Activated CD4-positive, alpha-beta T cell treated with anti-CD3 and anti-CD28 coated beads for 24 hours (primary cell): Measurements from ENCODE around the gene IFI16.
A peak's percentile ranks its signal among the peaks of the same experiment; 100 is the strongest.
"Not testable (repeated sequence)": the region's sequence is repeated elsewhere in the genome, so short reads cannot be mapped to it uniquely, and the experiment has no call there.

Source experiments
- DNase-seq, 2 donors: peaks; one replicate each; pipeline ENCODE4 v3.0.0-alpha.2; 2020; ENCODE audit warnings: low read depth in 2 of 2

Gene IFI16

DNA sequence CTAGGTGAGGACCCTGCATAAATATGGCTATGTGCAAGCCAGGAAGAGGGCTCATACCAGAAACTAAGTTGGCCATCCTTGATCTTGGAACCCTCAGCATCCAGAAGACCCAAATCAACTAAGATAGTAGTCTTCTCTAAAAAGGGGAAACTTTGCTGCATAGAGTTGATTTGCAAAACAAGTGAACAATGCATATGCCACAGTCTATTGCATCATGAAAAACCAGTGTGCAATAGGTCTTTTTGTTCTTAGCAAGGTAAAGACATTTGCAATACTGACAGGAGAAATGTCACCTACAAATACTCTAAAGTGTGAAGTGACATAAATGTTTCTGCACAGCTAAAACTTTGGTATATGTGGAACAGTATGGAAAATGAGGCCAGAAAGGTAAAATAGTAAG lies 2.0 kb upstream of the IFI16 start:
- DNase-seq, result no peak

DNA sequence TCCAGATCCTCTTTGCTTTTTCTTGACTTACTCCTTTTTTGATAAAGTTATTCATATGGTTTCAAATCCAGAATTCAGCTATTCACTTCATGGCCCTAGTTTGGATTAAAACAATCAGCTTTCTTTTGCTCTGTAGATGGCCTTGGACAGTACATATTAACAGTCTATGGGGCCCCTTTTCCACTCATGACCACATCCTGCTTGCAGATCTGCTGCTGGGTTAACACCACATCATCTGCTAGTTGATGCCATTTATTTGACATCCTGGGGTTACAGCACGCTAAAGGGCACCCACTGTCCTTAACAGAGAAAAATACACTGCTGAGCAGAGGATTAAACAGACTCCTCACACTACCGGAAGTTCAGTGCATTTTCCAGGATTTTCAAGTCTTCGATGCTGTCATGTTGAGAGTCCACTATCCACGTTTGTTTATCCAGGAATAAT lies 941 bp upstream of the IFI16 start:
- DNase-seq, result no peak

DNA sequence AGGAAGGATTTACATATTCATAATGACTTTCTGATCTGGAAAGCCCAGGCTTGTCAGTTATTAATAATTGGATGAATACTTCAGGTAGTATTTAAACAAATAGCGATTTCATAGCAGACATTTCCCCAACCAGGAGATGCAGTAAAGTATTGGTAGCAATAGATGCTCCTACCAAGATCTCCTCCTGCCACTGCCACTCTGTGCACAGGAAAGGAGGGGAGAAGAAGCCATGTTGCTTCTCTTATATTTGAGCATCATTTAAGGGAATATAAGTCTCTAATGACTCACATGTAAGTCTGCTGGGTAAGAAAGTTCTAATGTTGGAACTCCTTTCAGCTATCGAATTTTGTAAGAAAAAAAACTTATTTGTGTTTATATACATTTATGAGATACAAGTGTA lies 420 bp upstream of the IFI16 start:
- DNase-seq, result no peak

DNA sequence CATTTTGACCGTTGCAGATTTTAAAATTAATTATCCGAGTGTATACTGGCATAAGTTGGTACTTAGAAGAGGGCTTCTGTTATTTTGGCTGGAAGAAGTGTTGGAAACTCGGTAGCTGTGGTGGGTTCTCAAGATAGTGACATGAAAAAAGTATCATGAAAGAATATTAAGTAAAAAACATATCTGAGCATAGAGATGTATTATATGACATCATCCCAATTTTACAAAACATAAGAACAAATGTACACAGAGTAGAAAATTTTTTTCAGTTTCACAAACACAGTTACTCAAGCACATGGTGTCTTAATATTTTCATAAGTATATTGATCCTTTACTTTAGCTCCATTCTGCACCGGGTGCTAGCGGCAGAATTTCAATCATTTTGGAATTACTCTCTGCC lies 684 bp downstream of the IFI16 start:
- no peak for DNase-seq

DNA sequence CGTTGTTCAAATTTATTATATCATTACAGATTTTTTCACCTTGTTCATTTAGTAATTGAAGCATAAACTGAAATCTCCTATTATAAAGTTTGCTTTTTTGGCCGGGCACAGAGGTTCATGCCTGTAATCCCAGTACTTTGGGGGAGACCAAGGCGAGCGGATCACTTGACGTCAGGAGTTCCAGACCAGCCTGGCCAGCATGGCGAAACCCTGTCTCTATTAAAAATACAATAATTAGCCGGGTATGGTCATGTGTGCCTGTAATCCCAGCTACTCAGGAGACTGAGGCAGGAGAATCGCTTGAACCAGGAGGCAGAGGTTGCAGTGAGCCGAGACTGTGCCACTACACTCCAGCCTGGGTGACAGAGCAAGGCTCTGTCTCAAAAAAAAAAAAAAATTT lies 1.3 kb downstream of the IFI16 start:
- DNase-seq, result not testable (repeated sequence)

DNA sequence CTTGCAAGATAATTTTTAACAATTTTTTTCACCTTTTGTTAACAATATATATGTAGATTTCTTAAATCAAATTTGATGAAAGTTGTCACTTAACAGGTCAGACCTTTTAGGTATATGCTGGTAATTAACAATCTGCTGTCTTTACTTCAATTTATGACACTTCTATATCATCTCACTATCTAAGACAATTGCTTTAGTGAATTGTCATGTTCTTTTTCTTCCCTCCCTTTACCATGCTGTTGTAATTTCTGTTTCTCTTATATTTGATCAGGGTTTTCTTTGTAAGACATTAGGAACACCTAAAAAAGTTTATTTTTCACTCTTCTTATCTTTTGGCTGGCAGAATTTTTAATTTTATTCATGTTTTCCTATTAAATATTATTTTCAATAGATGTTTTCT lies 2.0 kb downstream of the IFI16 start:
- no peak for DNase-seq

DNA sequence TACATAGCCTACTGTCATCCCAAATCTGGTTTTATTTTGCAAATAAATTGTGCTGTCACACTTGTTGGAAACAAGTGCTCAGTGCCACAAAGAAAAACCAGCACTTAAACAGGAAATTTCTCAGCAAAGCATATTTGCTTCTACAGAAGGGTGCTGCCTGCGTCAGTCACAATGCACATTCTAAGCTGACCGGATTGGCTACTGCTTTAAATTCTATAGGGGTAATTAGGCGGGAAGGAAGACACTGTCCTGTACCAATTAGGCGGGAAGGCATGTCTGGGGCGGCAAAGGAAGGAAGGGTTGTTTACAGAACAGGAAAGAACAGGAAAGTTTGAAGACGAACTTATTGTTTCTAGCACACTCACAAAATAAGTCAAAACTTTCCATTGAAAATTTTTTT lies 2.8 kb downstream of the IFI16 start:
- DNase-seq, result peak in 1 of 2 donors; percentile 35

DNA sequence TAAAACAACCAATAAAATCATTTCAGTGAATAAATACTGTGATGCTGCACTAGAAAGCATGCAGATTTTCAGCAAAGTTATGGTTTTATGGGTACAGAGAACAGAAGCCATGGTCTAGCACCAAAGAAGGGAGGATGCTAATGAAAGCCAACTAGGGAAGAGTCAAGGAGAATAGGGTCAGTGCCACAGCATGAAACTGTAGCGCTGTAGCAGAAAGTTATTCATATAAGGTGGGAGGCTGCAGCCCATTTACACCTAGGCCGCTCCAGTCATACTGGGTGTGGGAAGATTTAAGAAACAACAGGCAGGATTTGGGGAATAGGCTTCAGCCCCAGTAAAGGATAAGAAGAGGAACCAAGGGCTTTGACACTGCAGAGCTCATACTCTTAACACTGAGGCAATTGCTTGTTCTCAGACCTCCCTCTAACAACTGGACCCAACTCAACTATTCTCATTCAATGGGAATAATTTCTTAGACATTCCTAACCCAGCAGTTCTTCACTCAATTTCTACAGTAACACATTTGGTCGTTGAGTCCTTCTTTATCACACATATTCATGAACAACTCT lies 4.4 kb downstream of the IFI16 start:
- no peak for DNase-seq

DNA sequence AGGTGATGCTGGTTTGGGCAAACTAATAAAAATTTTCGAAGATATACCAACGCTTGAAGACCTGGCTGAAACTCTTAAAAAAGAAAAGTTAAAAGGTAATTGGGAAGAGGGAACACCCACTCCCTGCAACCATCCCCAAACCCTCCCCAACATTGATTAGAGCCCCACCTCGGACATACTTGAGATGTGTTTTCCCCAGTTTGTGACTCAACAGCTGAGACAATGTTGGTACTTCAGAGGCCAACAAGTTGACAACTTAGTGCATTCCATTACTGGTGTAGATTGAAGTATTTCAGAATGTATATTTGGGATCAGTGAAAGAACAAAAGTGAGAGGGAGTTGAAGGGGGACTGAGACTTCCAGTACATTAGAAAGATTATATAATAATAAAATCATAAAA lies 5.1 kb downstream of the IFI16 start:
- no peak for DNase-seq

DNA sequence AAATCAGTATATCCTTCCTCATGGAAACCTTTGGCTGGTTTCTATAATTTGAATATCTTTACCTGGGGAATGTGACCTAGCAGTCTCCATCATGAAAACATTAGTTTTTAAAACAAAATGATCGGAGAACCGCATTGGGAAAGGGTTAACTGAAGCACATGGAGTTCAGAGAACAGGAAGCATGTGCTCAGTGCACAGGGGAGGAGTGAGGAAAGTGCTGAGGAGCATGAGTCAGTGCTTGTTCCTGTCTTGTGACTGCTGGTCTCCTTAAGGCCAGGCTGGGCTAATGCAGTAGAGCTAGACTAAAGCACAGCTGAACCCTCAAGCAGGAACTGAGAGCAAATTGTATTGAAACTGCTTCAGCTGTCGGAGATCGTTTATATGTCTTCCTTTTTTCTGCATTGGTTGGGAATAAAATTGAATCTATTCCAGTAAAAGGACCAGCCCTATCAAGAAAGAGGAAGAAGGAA lies 5.8 kb downstream of the IFI16 start:
- DNase-seq, result peak; percentile 46 to 55

DNA sequence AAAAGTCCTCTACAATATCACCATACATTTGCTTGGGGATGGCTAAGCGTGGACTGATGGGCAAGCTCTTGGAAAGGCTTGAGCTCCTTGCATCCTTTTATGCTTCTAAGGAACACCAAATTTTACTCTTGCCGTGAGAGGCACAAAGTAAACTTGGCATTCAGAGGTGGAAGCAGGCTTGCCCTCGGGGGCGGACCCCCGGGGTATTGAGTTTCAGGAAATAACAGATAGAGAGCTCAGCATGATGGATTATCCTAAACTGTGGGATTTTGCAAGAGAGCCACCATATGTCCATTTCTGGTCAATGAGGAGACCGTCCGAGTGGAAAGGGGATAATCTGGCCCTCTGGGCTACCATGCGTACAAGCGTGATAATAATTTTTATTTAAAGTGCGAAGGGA lies 14.0 kb downstream of the IFI16 start:
- DNase-seq, result no peak

DNA sequence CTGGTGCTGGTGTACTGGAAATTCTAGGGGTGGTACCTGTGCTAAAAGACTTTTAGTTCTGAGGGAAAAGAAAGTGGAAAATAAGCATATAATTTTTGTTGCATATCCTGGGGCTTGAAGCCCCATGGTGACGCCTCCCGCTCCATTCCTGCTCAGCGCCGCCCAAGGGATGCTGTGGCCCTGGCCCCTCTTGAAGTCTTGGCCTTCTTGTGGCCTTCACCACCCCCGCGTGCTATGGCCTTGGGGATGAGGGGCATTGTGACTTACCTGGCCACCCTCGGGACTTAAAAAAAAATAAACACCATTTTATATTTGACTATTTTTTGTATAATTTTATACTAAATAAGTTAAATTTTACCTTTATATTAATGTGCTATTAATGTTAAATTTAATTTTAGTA lies 15.3 kb downstream of the IFI16 start:
- DNase-seq, result no peak

DNA sequence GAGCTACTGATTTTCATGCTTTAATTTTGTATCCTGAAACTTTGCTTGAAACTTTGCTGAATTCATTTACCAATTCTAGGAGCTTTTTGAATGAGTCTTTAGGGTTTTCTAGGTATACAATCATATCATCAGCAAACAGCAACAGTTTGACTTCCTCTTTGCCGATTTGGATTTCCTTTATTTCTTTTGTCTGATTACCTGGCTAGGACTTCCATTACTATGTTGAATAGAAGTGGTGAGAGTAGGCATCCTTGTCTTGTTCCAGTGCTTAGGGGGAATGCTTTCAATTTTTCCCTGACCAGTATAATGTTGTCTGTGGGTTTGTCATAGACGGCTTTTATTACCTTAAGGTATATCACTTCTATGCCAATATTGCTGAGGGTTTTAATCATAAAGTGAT lies 17.1 kb downstream of the IFI16 start:
- not testable (repeated sequence) for DNase-seq

DNA sequence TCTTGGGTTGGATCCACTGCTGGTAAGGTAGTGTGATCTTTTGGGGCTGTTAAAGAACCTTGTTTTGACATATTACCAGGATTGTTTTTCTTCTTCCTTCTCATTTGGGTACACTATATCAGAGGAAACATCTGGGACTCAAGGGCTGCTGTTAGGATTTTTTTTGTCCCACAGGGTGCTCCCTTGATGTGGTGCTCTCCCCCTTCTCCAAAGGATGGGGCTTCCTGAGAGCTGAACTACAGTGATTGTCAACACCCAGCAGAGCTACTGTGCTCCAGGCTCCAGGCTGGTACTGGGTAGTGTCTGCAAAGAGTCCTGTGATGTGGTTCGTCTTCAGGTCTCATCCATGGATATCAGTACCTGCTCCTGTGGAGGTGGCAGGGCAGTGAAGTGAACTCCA lies 20.6 kb downstream of the IFI16 start:
- DNase-seq, result no peak

DNA sequence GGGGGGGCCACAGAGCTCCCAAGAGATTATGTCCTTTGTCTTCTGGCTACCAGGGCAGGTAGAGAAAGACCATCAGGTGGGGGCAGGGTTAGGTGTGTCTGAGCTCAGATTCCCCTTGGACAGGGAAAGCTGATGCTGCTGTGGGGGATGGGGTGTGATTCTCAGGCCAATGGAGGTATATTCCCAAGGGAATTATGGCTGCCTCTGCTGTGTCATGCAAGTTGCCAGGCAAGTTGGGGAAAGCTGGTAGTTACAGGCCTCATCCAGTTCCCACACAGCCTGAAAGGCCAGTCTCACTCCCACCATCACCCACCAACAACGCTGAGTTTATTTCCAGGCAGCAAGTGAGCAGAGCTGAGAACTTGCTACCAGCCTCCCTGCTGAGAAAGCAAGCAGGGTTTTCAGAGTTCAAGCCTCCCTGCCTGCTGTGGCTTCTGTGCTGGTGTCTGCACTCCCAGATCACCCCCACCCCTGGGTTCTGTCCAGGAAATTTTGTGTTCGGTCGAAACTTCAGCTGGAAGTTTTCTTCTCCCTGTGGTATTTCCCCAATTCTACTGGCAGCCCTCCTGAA lies 21.3 kb downstream of the IFI16 start:
- no peak for DNase-seq

DNA sequence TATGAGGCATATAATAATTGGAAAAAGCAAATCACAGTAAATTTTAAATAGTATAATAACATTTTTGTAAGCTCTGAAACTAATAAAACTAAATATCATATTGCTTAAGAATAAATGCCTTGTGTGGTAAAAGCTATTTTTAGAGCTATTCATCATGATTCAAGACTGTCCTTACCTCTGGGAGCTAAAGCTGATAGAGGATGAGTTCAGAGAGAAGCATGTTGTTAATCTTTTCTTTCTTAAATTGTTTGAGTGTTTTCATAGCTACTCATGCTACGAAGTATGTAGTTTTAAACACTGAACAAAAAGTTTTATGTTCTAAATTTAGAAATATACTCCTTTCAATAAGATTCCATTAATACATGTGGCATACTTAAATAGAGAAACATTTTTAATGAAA lies 30.5 kb downstream of the IFI16 start:
- no peak for DNase-seq

DNA sequence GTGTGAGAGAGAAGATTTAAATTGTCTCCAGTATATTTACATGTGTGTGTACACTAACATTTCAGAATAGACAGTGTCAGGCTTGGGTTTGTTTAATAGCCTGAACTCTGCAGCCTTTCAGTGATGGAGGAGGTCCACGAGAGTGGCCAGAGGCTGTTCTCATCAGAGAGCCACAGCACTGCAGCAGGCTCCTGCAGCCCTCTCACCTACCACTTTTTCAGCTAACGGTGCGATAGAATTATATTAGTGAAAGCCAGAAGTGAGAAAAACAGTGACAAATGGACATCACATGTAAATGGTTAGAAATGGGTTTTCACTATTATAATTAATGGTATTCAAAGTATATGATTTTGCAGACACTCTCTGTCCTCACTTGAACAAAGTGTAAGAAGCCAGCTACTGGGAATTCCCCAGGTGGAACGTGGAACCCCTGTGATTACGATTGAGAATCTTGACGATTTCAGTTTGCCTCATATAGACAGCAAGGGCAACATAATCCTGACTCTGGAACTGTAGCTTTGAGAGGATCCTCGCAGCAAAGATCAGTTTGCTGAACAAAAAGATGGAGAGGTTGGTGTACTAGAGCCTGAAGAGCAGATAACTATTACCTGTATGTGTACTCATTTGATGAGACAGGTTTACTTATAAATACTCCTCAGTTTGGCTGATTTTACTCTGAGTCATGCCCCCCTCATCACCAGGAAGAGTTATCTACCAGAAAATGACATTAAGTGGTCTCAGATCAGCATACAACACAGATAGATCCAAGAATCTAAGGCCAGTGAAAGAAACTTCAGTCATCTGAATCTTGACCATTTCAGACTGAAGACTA lies 31.4 kb downstream of the IFI16 start:
- DNase-seq, result no peak

DNA sequence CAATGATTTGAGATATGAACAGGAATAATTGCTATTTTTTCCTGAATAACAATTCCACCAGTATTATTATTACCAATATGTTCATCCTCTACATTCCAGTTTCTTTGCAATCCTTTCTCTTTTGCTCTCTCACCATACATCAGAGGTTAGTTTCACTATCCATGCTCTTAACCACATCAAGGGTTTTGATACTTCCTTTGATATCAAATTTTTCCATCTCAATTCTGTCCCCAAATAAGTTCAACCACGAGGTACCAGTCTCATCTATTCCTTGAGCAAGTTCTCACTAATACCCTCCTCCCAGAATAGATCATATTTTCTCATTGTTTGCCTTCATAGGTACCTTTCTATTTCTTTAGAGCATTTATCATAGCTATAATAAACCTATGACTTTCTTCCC lies 36.8 kb downstream of the IFI16 start:
- not testable (repeated sequence) for DNase-seq

DNA sequence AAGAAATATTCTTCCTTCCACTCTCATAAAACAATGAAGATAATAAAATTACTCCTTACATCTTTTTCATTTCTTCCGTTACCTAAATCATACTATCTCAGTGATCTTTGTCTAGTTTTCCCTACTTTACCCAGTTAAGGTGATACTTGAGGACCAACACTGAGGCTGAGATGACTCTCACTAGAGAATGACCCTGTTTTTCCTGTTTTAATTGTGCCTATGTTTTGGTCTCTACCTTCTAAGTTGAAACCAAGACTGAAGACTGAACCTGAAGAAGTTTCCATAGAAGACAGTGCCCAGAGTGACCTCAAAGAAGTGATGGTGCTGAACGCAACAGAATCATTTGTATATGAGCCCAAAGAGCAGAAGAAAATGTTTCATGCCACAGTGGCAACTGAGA lies 41.7 kb downstream of the IFI16 start:
- no peak for DNase-seq

DNA sequence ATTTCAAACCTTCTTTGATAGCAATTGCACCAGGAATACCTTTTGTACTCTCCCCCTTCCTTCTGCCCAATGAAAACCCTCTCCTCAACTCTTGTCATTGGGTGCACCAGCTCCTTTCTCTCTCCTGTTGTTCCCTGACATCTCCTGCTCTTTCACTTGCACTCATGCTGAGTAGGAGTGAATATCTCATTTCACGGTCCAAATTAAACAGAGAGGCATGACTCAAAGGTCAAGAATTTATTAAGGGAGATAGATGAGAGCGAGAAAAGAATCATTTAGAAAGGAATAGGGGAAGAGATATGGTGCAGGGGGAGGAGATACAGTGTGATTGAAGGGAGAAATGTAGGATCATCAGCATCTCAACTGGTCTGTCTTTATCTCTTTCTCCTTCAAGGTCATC lies 44.7 kb downstream of the IFI16 start:
- no peak for DNase-seq

DNA sequence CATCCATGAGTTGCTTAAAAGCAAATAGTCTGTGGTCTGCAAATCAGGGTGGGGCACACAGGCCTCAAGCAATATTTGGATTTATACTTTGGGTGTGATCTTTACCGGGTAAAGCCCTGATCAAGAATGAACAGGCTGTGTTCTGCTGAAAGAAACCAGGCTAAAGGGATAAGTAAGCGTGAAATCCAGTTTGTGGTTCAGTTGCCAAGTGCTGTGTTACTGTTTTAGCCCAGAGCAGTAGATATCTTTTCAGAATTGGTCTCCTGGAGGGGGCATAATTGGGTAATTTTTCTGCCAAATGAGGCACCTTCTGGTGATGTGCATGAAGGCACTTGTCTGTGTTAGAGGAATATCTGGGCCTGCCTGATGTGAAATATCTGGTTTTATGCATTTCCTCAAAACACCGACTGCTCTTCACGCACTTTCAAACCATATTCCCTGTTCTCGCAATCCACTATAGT lies 45.5 kb downstream of the IFI16 start:
- no peak for DNase-seq

DNA sequence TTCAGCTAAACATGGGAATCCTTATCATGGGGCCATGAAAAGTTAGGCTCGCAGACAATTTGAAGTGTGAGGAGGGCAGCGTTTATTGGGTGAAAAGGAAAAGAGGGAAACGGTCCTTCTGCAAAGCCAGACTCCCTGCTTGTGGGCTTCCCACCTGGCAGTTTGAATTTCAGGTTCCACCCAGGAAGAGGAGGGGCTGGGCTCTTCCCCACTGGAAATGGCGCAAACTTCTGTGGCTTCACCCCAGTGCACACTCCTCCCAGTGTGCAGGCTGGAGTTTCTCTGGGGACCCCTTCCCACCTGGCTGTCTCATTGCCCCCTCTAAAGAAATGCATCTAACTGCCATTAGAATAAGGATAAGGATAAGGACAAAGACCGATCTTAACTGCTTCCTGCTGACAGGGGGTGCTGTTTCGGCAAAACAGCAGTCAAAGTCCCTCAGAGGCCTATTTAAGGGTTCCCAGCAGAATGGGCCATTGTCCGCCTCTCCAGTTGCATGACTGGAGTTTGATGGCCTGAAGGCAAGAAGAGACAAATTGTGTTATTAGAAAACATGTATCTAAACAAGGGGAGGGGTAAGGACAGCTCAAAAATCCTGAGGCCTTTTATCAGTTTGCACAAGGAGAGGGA lies 46.5 kb downstream of the IFI16 start:
- no peak for DNase-seq

DNA sequence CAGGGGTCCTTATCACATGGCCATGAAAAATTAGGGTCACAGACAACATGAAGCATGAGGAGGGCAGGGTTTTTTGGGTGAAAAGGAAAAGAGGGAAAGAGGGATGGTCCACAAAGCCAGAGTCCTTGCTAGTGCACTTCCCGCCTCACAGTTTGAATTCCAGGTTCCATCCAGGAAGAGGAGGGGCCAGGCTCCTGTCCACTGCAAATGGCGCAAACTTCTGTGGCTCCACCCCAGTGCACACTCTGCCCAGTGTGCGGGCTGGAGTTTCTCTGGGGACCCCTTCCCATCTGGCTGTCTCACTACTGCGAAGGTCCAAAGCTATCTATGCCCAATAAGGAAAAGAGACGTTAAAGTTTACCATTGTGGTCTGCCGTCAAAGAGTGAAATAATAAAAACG lies 49.0 kb downstream of the IFI16 start:
- no peak for DNase-seq
